ENCODE results near the gene KANSL1. TPM values are rescaled to one million over a fixed set of nuclear protein-coding genes. Genes with fewer than 3 reads are reported as not detected.
"Not testable (repeated sequence)": the region's sequence is repeated elsewhere in the genome, so short reads cannot be mapped to it uniquely, and the experiment has no call there.

The KANSL1 gene
- total and polyA plus RNA-seq, 4 donors = 16.2 to 189 (median 47.4) TPM

DNA sequence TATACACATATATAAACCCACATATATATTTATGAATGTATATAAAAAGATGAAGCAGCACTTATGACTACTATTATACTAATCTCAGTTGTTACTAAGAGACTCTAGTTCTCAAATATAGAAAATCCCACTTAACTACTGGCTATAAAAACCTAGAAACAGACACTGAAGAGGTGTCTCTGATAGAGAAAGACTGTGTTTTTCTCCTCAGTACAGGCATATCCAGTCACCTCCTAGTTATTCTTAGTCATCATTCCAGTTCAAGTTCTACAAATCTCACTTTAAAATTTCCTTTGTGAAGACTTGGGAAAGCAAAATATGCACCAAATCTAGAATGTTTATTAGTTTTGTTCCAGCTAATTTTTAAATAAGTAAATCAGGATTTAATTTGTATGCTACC, 100.2 kb downstream of the KANSL1 start:
- ATAC-seq (ENCODE audit: insufficient read depth, low FRiP score) = no peak
- Histone ChIP-seq H3K9me3 (ENCODE audit: control insufficient read depth in 4 of 4, insufficient read depth in 3 of 4, low read length in 3 of 4) (no peaks in the 10 kb centered on the region), H3K9ac (ENCODE audit: insufficient read depth in 1 of 2, low read length in 2 of 2) (no peak overlapping the region), H3K27ac (ENCODE audit: low read depth in 1 of 2, low read length in 1 of 2) (no peak overlapping the region), H3K27me3 (ENCODE audit: control insufficient read depth in 3 of 3, insufficient read depth in 3 of 3, low read length in 2 of 3) (no peaks in the 10 kb centered on the region), H3K4me1 (ENCODE audit: control insufficient read depth in 5 of 5, insufficient read depth in 5 of 5, low read length in 5 of 5) (peaks cover 0 to 13% (median 0%) of the 10 kb centered on the region in 5 donors), H3K36me3 (ENCODE audit: control insufficient read depth in 4 of 4, insufficient read depth in 4 of 4, low read length in 4 of 4) (peaks cover 4 to 9% (median 5%) of the 10 kb centered on the region in 4 donors), H3K4me3 (no peak overlapping the region)
- TF ChIP-seq, protein P1, sequence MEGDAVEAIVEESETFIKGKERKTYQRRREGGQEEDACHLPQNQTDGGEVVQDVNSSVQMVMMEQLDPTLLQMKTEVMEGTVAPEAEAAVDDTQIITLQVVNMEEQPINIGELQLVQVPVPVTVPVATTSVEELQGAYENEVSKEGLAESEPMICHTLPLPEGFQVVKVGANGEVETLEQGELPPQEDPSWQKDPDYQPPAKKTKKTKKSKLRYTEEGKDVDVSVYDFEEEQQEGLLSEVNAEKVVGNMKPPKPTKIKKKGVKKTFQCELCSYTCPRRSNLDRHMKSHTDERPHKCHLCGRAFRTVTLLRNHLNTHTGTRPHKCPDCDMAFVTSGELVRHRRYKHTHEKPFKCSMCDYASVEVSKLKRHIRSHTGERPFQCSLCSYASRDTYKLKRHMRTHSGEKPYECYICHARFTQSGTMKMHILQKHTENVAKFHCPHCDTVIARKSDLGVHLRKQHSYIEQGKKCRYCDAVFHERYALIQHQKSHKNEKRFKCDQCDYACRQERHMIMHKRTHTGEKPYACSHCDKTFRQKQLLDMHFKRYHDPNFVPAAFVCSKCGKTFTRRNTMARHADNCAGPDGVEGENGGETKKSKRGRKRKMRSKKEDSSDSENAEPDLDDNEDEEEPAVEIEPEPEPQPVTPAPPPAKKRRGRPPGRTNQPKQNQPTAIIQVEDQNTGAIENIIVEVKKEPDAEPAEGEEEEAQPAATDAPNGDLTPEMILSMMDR (IDR thresholded peaks at IDR 0.05; ENCODE audit: control extremely low read depth, extremely low read depth) = no peak
- DNase-seq = peak in 2 of 3 donors; percentile 80 to 84

DNA sequence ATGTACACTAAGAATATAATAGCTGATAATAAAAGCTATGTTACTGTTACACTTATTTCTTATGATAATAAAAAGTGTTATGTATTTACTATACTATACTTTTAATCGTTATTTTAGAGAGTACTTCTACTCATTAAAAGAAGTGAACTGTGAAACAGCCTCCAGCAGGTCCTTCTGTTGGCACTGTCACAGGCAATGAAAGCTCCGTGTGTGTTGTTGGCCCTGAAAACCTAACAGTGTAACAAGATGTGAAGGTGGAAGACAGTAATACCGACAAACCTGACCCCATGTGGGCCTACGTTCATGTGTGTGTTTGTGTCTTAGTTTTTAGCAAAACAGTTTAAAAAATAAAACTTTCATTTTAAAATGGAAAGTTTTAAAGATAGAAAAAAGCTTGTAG, 102.4 kb downstream of the KANSL1 start:
- TF ChIP-seq, protein P1 (IDR thresholded peaks at IDR 0.05; ENCODE audit: control extremely low read depth, extremely low read depth) = no peak
- no peak for ATAC-seq (ENCODE audit: insufficient read depth, low FRiP score)
- Histone ChIP-seq H3K36me3 (ENCODE audit: control insufficient read depth in 4 of 4, insufficient read depth in 4 of 4, low read length in 4 of 4) (peaks cover 4 to 9% (median 5%) of the 10 kb centered on the region in 4 donors), H3K4me1 (ENCODE audit: control insufficient read depth in 5 of 5, insufficient read depth in 5 of 5, low read length in 5 of 5) (peaks cover 0 to 19% (median 0%) of the 10 kb centered on the region in 5 donors), H3K27ac (ENCODE audit: low read depth in 1 of 2, low read length in 1 of 2) (no peak overlapping the region), H3K9me3 (ENCODE audit: control insufficient read depth in 4 of 4, insufficient read depth in 3 of 4, low read length in 3 of 4) (no peaks in the 10 kb centered on the region), H3K27me3 (ENCODE audit: control insufficient read depth in 3 of 3, insufficient read depth in 3 of 3, low read length in 2 of 3) (no peaks in the 10 kb centered on the region), H3K4me3 (no peak overlapping the region), H3K9ac (ENCODE audit: insufficient read depth in 1 of 2, low read length in 2 of 2) (no peak overlapping the region)
- DNase-seq = no peak
- 82 to 93% methylated on average over 4 of the region's 4 CpGs for WGBS, 2 donors

DNA sequence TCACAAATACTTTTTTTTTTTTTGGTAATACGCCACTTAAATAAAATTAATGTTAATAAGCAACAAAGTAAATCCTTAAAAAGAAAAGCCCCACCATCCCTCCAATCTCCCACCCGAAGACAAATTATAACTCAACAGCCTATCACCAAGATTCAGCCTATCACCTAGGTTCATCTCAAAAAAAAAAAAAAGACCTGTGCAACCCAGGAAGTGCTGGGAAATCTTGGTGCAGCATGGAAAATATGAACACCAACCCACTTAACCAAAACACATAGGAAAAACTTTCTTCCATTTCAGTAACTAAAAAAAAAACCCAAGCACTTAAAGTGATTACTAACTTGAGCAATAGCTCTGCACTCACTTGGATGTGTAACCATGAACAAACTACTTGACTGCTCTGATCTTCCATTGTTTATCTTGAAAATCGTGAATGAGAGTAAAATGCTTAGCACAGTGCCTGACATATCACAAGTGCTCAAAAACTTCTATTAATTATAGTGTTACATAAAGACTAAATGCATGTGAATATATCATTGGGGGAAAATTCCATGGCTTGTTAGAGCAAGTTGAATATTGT, 103.8 kb downstream of the KANSL1 start:
- TF ChIP-seq, protein P1 (IDR thresholded peaks at IDR 0.05; ENCODE audit: control extremely low read depth, extremely low read depth) = no peak
- H3K27ac ChIP-seq (ENCODE audit: low read depth in 1 of 2, low read length in 1 of 2) = no peak overlapping the region
- H3K4me1 ChIP-seq (ENCODE audit: control insufficient read depth in 5 of 5, insufficient read depth in 5 of 5, low read length in 5 of 5) = peaks cover 0 to 21% (median 0%) of the 10 kb centered on the region in 5 donors
- WGBS, 2 donors = 74 to 84% methylated on average over 3 of the region's 3 CpGs
- ATAC-seq (ENCODE audit: insufficient read depth, low FRiP score) (no peak), DNase-seq (no peak)
- no peak overlapping the region for H3K4me3 ChIP-seq
- no peaks in the 10 kb centered on the region for H3K27me3 ChIP-seq (ENCODE audit: control insufficient read depth in 3 of 3, insufficient read depth in 3 of 3, low read length in 2 of 3)
- H3K9ac ChIP-seq (ENCODE audit: insufficient read depth in 1 of 2, low read length in 2 of 2) = no peak overlapping the region
- peaks cover 4 to 9% (median 7%) of the 10 kb centered on the region in 4 donors for H3K36me3 ChIP-seq (ENCODE audit: control insufficient read depth in 4 of 4, insufficient read depth in 4 of 4, low read length in 4 of 4)
- H3K9me3 ChIP-seq (ENCODE audit: control insufficient read depth in 4 of 4, insufficient read depth in 3 of 4, low read length in 3 of 4) = no peaks in the 10 kb centered on the region

DNA sequence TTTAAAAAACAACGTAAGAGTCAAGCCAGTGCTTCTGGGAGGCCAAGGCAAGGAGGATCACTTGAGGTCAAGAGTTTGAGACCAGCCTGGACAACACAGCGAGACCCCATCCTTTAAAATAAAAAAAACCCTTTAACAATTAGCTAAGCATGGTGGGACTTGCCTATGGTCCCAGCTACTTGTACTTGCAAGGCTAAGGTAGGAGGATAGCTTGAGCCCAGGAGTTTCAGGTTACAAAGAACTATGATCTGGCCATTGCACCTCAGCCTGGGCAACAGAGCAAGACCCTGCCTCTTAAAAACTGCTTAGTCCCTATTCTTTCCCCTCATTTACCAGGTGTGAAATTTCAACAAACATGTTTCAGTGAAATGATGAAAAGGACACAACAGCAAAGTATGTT, 104.6 kb downstream of the KANSL1 start:
- Histone ChIP-seq H3K27me3 (ENCODE audit: control insufficient read depth in 3 of 3, insufficient read depth in 3 of 3, low read length in 2 of 3) (no peaks in the 10 kb centered on the region), H3K9ac (ENCODE audit: insufficient read depth in 1 of 2, low read length in 2 of 2) (no peak overlapping the region), H3K36me3 (ENCODE audit: control insufficient read depth in 4 of 4, insufficient read depth in 4 of 4, low read length in 4 of 4) (peaks cover 0 to 9% (median 7%) of the 10 kb centered on the region in 4 donors), H3K4me1 (ENCODE audit: control insufficient read depth in 5 of 5, insufficient read depth in 5 of 5, low read length in 5 of 5) (peaks cover 0 to 19% (median 2%) of the 10 kb centered on the region in 5 donors), H3K4me3 (no peak overlapping the region), H3K27ac (ENCODE audit: low read depth in 1 of 2, low read length in 1 of 2) (no peak overlapping the region), H3K9me3 (ENCODE audit: control insufficient read depth in 4 of 4, insufficient read depth in 3 of 4, low read length in 3 of 4) (no peaks in the 10 kb centered on the region)
- ATAC-seq (ENCODE audit: insufficient read depth, low FRiP score) = no peak
- TF ChIP-seq, protein P1 (IDR thresholded peaks at IDR 0.05; ENCODE audit: control extremely low read depth, extremely low read depth) = no peak
- no peak for DNase-seq
- WGBS, 2 donors = 93 to 95% methylated on average over 2 of the region's 2 CpGs

DNA sequence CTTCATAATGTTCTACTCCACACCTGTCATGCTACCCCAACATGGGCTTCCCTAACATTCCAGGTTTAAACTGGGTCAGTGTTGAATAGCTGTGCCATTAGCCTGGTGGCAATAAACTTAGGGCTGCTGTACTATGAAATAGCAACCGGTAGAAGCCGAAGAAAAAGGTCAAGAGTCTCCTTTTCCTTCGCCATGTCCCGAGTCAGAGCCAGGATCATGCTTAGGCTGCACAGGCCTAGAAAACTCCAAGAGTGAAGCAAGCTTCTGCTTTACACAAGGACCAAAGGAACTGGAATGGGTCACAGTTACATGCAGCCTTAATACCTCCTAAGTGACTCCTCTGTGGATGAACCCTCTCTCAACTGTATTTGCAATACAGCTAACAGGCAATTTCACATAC, 105.4 kb downstream of the KANSL1 start:
- H3K4me3 ChIP-seq; ATAC-seq (ENCODE audit: insufficient read depth, low FRiP score); DNase-seq; H3K9ac ChIP-seq (ENCODE audit: insufficient read depth in 1 of 2, low read length in 2 of 2); H3K9me3 ChIP-seq (ENCODE audit: control insufficient read depth in 4 of 4, insufficient read depth in 3 of 4, low read length in 3 of 4); H3K36me3 ChIP-seq (ENCODE audit: control insufficient read depth in 4 of 4, insufficient read depth in 4 of 4, low read length in 4 of 4); H3K27me3 ChIP-seq (ENCODE audit: control insufficient read depth in 3 of 3, insufficient read depth in 3 of 3, low read length in 2 of 3); H3K27ac ChIP-seq (ENCODE audit: low read depth in 1 of 2, low read length in 1 of 2): not testable (repeated sequence)
- WGBS, 2 donors = 96 to 98% methylated on average over 4 of the region's 4 CpGs
- H3K4me1 ChIP-seq (ENCODE audit: control insufficient read depth in 5 of 5, insufficient read depth in 5 of 5, low read length in 5 of 5) = peaks cover 0 to 22% (median 0%) of the 10 kb centered on the region in 5 donors
